HG03457 (cell line): Measurements from ENCODE around the gene PRKD2.
"Not testable (repeated sequence)": the region's sequence is repeated elsewhere in the genome, so short reads cannot be mapped to it uniquely, and the experiment has no call there.

Source experiments
- ATAC-seq: cut with Tn5 transposase; IDR thresholded peaks from one replicate; pipeline ENCODE4 v1.9.1; 2021; ENCODE audit warnings: moderate number of reproducible peaks; ENCODE audit not compliant: unreplicated experiment

The PRKD2 gene

GRCh38 chr19:46717034-46717715 is at the start of gene PRKD2:
TSS of gene PRKD2 (minus strand) at chr19:46717114. CDS start at chr19:46716370, 744 bp downstream.
- ATAC-seq: no peak

DNA sequence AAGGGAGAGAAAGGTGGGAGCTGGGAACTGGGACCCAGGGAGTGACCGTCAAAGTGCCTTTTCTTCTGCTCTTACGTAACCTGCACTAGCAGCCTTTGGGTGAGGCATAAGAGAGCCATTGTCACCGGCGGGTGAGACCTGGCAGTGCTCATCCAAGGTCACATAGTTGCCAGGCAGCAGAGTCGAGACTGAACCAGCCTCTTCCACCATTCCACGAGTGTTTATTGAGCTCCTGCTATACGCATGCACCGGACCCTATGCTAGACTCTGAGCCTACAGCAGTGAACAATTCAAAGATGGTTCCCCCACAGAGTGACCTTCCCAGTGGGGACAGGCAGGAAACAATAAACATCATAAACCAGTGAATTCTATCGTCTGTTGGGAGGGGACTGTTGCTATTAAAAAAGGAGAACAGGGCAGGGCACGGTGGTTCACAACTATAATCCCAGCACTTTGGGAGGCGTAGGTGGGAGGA is 47.9 kb upstream of the PRKD2 start:
- no peak for ATAC-seq

DNA sequence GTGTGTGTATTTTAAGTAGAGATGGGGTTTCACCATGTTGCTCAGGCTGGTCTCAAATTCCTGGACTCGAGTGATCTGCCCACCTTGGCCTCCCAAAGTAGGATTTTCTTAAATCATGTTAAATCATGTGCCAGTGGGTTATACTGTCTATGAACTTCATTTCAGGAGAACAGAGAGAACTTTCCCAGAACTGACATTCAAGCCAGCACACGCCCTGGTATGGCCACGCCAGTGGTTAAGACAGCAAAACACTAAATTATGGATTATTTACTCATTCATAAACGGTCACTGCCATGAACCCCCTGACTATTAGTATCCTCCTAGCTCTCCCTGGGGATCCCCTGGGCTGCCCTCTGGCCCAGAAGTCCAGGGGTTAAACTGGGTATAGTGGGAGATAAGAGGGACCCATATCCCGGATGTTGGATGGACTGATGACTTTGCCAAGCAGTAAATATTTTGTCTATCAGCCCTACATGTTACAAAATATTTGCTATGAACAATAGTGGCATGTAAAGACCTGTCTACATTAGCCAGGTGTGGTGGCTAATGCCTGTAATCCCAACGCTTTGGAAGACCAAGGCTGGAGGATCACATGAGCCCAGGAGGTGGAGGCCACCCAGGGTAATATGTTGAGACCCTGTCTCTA is 45.5 kb upstream of the PRKD2 start:
- ATAC-seq: no peak

GRCh38 chr19:46761418-46761831 is 44.5 kb upstream of the PRKD2 start:
- no peak for ATAC-seq

DNA sequence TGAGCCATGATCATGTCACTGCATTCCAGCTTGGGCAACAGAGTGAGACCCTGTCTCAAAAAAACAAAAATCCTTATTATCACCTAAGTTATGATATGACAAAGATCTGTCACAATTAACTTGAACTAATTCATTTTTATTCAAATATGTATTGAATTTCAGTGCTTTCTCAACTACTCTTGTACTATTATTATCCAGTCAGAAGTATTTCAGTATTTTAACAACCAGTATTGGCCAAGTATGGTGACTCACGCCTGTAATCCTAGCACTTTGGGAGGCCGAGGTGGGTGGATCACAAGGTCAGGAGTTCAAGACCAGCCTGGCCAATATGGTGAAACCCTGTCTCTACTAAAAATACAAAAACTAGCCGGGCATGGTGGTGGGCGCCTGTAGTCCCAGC is 44.0 kb upstream of the PRKD2 start:
- ATAC-seq: not testable (repeated sequence)

DNA sequence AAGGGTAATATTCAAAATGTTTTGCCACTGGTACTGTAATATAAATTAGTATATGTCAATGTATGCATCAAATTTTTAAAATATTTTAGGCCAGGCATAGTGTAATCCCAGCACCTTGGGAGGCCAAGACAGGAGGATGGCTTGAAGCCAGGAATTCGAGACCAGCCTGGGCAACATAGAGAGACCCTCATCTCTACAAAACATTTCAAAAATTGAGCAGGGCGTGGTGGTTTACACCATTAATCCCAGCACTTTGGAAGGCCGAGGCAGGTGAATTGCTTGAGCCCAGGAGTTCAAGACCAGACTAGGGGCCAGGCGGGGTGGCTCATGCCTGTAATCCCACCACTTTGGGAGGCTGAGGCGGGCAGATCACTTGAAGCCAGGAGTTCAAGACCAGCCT is 43.4 kb upstream of the PRKD2 start:
- ATAC-seq: no peak

GRCh38 chr19:46759817-46760333 is 43.0 kb upstream of the PRKD2 start:
- no peak for ATAC-seq

GRCh38 chr19:46759206-46759605 is 42.3 kb upstream of the PRKD2 start:
- ATAC-seq: no peak

GRCh38 chr19:46756544-46756888 is 39.6 kb upstream of the PRKD2 start:
- no peak for ATAC-seq

DNA sequence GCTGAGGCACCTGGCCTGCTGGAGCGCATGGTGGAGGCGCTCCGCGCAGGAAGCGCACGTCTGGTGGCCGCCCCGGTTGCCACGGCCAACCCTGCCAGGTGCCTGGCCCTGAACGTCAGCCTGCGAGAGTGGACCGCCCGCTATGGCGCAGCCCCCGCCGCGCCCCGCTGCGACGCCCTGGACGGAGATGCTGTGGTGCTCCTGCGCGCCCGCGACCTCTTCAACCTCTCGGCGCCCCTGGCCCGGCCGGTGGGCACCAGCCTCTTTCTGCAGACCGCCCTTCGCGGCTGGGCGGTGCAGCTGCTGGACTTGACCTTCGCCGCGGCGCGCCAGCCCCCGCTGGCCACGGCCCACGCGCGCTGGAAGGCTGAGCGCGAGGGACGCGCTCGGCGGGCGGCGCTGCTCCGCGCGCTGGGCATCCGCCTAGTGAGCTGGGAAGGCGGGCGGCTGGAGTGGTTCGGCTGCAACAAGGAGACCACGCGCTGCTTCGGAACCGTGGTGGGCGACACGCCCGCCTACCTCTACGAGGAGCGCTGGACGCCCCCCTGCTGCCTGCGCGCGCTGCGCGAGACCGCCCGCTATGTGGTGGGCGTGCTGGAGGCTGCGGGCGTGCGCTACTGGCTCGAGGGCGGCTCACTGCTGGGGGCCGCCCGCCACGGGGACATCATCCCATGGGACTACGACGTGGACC is 39.1 kb upstream of the PRKD2 start:
- no peak for ATAC-seq

- ATAC-seq: no peak
Observed at GRCh38 chr19:46755077-46755852, 38.4 kb upstream of the PRKD2 start.

DNA sequence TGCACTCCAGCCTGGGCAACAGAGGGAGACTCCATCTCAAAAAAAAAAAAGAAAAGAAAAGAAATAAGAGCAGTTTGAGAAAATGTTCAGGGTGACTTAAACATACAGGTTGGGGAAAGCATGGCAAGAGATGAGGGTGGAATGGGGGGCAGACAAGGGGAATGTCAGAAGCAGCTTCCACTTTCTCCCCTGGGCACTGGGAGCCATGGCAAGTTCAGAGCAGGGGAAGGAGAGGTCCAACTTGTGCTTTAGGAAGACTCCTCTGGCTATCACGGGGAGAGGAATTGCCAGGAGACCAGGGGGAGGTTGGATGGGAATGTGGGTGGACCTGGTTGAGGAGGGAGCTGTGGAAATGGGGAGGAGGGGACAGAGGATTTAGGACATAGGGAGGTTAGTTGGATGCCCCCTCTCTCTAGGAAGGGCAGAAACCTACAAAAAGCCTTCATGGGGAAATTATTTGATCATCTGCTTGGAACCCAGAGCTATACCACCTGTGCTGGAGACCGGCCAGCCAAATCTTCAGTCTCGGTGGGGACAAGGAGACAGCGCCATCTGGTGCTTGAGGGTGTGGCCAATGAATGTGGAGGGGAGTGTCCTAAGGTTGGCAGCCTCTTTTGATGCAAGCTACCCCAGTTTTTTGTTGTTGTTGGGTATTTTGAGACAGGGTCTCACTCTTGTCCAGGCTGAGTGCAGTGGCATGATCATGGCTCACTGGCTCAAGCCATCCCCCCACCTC is 36.7 kb upstream of the PRKD2 start:
- no peak for ATAC-seq

DNA sequence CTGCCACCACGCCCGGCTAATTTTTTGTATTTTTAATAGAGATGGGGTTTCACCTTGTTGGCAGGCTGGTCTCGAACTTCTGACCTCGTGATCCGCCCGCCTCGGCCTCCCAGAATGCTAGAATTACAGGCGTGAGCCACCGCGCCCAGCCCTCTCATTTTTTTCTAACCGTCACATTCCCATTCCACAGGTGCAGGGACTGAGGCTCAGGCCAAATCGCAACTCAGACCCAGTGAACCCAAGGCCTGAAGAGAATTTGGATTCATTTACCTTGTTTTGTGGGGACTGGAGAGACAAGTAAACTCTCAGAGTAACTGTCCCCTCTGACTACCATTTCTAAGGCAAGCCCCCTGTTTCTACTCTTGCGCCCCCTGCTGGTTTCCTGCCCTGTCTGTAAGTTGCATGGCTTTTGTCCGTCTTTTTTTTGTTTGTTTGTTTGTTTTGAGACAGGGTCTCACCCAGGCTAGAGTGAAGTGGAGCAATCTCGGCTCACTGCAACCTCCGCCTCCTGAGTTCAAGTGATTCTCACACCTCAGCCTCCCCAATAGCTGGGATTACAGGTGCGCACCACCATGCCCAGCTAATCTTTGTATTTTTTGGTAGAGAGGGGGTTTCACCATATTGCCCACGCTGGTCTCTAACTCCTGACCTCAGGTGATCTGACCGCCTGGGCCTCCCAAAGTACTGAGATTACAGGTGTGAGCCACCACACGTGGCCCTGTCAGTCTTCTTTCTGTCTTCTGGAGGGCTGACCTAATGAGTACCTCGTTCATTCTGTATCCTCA is 31.6 kb upstream of the PRKD2 start:
- no peak for ATAC-seq

DNA sequence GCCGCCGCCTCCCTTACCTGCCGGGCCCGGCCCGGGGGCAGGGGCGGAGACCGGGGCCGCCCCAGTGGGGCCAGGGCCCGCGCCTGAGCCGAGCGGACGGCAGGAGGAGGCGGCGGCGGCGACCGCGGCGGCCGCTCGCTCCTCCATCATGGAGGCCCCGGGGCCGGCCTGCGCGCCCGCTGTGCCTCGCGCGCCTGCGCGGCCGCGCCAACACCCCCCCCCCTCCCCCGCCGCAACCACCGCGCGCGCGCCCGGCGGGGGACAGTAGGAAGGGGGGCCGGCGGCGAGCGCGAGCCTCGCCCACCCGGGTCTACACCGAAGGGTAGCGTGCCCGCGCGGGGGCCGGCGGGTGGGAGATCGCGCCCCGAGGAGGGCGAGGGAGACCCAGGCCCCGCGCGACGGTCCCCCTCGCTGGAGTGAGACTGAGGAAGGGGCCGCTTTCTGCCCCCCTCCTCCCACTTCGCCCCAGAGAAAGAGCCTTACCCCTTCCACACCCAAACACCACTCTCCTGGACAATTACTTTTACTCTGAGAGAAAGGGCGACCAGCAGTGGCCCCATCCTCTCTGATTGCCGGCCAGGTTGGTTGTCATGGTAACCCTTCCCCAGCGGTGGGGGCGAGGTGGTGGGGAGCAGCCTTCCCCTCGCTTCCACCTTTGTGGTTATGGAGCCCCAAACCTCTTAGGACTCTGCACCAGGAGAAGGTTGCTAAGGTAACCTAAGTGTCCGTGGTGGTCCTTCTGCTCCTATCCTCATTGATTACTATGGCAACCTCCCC is 29.6 kb upstream of the PRKD2 start, which contains the start of gene STRN4:
TSS of gene STRN4 (minus strand) at position 170 of the 777 bp plus-strand sequence. CDS start at position 150, 20 bp downstream.
- ATAC-seq: no peak

DNA sequence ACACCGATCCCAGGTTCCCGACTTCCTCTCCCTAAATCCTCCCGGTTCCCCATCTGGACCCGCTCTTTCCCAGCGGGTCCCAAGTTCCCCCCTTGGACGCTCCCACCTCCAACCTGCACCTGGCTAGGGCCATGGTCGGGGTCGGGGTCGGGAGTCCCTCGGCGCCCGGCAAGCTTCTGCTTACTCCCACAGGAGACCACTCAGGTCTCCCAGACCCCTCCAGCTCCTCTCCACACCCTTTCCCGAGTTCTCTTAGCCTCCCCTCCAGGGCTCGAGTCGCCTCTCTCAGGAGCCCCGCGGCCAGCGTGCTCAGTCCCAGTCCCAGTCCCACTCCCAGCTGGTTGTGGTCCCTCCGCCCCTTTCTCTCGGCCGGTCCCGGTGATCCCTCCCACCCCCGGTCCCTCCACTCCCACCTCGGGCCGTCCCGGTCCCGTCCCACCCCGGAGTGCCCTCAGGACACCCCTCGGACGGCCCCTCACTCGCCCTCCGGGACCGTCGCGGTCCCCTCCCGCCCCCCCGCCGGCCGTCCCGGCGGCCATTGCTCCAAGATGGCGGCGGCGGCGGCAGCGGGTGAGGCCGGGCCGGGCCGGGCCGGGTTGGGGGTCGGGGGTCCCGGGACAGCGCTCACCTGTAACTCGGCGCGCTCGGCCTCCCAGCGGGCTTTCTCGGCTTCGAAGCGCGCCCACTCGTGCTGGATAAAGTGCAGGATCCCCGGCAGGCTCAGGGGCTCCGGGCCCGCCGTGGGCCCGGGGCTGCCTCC is 28.8 kb upstream of the PRKD2 start, which contains the start of gene FKRP:
TSS of gene FKRP (plus strand) at position 537 of the 760 bp plus-strand sequence. CDS start 9,394 bp downstream, outside the sequence.
- no peak for ATAC-seq

DNA sequence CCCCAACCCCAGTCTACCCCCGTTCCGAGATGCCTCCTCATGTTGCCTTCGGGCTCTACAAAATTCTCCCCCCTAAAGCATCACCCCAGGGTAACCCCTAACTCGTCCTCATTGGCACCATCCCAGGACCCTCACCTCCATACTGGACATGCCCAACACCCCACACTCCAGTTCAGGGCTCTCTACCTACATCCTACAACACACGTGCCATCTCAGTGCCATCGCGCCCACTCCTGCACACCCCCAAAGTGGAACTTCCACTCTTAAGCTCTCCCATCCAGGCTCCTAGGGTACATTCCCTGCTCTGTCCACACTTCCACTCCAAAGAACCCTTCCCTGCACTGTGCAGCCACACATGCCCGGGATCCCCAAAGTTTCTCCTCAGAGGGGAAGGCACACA is 28.1 kb upstream of the PRKD2 start:
- ATAC-seq: no peak

DNA sequence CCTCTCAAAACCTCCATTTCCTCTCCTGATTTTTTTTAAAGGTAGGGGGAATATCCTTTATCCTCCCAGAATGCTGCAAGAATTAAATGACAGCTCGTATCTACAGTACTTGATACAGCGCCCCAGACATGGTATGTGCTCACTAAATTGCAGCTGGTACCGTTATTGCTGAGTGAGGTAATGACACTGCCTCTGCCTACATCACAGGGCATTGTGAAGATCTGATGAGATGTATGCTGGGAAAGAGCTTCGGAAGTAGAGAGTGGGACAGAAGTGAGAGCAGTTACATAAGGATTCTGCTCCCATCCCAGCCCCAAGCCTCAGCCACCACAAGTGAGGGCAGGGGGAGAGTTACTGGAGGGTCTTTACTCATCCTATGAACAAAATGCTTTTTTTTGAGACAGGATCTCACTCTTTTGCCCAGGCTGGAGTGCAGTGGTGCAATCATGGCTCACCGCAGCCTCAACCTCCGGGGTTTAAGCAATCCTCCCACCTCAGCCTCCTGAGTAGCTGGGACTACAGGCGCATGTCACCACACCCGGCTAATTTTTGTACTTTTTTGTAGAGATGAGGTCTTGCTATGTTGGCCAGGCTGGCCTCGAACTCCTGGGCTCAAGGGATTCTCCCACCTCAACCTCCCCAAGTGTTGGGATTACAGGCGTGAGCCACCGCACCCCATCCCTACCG is 27.2 kb upstream of the PRKD2 start:
- no peak for ATAC-seq
